ENCODE results near the gene LAMTOR3.

Gene LAMTOR3

DNA sequence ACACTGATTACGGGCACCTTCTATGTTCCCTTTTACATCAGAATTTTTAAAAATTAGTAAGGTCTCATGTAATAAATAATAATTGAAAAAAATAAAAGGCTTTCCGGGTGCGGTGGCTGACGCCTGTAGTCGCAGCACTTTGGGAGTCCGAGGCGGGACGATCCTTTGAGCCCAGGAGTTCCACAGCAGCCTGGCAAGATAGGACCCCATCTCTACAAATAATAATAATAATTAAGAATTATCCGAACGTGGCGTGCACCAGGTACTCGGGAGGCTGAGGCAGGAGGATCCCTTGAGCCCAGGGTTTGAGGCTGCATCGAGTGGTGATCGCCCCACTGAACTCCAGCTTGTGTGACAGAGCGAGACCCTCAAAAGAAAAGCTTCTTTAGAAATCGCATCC lies 771 bp upstream of the LAMTOR3 start (continued):
- TF ChIP-seq, protein P1, sequence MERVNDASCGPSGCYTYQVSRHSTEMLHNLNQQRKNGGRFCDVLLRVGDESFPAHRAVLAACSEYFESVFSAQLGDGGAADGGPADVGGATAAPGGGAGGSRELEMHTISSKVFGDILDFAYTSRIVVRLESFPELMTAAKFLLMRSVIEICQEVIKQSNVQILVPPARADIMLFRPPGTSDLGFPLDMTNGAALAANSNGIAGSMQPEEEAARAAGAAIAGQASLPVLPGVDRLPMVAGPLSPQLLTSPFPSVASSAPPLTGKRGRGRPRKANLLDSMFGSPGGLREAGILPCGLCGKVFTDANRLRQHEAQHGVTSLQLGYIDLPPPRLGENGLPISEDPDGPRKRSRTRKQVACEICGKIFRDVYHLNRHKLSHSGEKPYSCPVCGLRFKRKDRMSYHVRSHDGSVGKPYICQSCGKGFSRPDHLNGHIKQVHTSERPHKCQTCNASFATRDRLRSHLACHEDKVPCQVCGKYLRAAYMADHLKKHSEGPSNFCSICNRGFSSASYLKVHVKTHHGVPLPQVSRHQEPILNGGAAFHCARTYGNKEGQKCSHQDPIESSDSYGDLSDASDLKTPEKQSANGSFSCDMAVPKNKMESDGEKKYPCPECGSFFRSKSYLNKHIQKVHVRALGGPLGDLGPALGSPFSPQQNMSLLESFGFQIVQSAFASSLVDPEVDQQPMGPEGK (CRISPR knock-in tag; IDR thresholded peaks at IDR 0.05; ENCODE audit: borderline replicate concordance), result no peak
- no peak for TF ChIP-seq ISL1 (CRISPR knock-in tag; IDR thresholded peaks at IDR 0.05)

DNA sequence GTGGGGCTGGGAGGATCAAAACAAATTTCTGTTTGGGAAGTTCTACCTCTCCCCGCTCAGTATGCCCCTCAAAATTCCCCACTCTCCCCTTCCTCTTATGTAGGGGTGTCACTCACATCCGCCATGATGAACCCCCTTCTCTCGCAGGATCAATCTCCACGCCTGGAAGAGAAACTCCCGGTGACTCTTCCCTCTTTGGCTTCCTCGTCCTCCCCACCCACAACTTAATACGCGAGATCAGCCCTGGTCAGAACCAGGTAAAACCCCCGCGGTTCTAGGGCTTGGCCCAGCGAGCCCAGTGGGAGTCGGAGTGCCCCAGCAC lies 427 bp downstream of the LAMTOR3 start:
- TF ChIP-seq, protein P1 (CRISPR knock-in tag; IDR thresholded peaks at IDR 0.05; ENCODE audit: borderline replicate concordance), result no peak
- TF ChIP-seq TCF4 (CRISPR knock-in tag; IDR thresholded peaks at IDR 0.05; ENCODE audit: borderline replicate concordance) (no peak), ZC3H10 (CRISPR knock-in tag; IDR thresholded peaks at IDR 0.05) (no peak), ARNTL (CRISPR knock-in tag; IDR thresholded peaks at IDR 0.05; ENCODE audit: borderline replicate concordance, low read depth) (no peak), ESRRG (CRISPR knock-in tag; IDR thresholded peaks at IDR 0.05) (no peak), RARB (CRISPR knock-in tag; IDR thresholded peaks at IDR 0.05) (no peak), PPARA (CRISPR knock-in tag; IDR thresholded peaks at IDR 0.05; ENCODE audit: borderline replicate concordance) (no peak), OSR1 (CRISPR knock-in tag; IDR thresholded peaks at IDR 0.05) (no peak), ZFP3 (CRISPR knock-in tag; IDR thresholded peaks at IDR 0.05) (no peak), ISL1 (CRISPR knock-in tag; IDR thresholded peaks at IDR 0.05) (no peak), ZFP30 (CRISPR knock-in tag; IDR thresholded peaks at IDR 0.05) (no peak), BACH2 (CRISPR knock-in tag; IDR thresholded peaks at IDR 0.05; ENCODE audit: borderline replicate concordance) (no peak), CSDC2 (CRISPR knock-in tag; IDR thresholded peaks at IDR 0.05) (no peak), ZNF70 (CRISPR knock-in tag; IDR thresholded peaks at IDR 0.05) (no peak), GLIS3 (CRISPR knock-in tag; IDR thresholded peaks at IDR 0.05) (no peak), ZNF8 (CRISPR knock-in tag; IDR thresholded peaks at IDR 0.05) (no peak)
- TF ChIP-seq, protein P2, sequence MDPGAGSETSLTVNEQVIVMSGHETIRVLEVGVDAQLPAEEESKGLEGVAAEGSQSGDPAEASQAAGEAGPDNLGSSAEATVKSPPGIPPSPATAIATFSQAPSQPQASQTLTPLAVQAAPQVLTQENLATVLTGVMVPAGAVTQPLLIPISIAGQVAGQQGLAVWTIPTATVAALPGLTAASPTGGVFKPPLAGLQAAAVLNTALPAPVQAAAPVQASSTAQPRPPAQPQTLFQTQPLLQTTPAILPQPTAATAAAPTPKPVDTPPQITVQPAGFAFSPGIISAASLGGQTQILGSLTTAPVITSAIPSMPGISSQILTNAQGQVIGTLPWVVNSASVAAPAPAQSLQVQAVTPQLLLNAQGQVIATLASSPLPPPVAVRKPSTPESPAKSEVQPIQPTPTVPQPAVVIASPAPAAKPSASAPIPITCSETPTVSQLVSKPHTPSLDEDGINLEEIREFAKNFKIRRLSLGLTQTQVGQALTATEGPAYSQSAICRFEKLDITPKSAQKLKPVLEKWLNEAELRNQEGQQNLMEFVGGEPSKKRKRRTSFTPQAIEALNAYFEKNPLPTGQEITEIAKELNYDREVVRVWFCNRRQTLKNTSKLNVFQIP (CRISPR knock-in tag; IDR thresholded peaks at IDR 0.05; ENCODE audit: borderline replicate concordance, low read depth), result no peak
- TF ChIP-seq, protein P3, sequence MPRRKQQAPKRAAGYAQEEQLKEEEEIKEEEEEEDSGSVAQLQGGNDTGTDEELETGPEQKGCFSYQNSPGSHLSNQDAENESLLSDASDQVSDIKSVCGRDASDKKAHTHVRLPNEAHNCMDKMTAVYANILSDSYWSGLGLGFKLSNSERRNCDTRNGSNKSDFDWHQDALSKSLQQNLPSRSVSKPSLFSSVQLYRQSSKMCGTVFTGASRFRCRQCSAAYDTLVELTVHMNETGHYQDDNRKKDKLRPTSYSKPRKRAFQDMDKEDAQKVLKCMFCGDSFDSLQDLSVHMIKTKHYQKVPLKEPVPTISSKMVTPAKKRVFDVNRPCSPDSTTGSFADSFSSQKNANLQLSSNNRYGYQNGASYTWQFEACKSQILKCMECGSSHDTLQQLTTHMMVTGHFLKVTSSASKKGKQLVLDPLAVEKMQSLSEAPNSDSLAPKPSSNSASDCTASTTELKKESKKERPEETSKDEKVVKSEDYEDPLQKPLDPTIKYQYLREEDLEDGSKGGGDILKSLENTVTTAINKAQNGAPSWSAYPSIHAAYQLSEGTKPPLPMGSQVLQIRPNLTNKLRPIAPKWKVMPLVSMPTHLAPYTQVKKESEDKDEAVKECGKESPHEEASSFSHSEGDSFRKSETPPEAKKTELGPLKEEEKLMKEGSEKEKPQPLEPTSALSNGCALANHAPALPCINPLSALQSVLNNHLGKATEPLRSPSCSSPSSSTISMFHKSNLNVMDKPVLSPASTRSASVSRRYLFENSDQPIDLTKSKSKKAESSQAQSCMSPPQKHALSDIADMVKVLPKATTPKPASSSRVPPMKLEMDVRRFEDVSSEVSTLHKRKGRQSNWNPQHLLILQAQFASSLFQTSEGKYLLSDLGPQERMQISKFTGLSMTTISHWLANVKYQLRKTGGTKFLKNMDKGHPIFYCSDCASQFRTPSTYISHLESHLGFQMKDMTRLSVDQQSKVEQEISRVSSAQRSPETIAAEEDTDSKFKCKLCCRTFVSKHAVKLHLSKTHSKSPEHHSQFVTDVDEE (CRISPR knock-in tag; IDR thresholded peaks at IDR 0.05), result no peak
- ATAC-seq, result no peak

DNA sequence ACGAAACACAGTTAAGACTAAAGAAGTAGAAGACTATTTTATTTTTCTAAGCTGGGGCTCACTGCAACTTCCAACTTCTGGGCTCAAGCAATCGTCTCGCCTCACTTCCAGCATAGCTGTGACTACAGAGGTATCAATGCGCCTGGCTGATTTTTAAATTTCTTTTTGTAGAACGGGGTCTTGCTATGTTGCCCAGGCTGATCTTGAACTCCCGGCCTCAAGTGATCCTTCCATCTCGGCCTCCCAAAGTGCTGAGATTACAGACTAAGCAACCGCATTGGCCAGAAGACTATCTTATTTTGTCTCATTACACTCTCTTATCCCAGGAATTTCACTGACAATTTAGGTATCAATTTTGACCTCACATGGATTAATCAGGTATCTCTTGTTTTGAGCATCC lies 1.2 kb downstream of the LAMTOR3 start:
- TF ChIP-seq ZNF70 (CRISPR knock-in tag; IDR thresholded peaks at IDR 0.05) (no peak), ISL1 (CRISPR knock-in tag; IDR thresholded peaks at IDR 0.05) (no peak), ZNF8 (CRISPR knock-in tag; IDR thresholded peaks at IDR 0.05) (no peak), ZNF565 (CRISPR knock-in tag; conservative IDR thresholded peaks at IDR 0.05; ENCODE audit: low read depth) (no peak), TCF4 (CRISPR knock-in tag; IDR thresholded peaks at IDR 0.05; ENCODE audit: borderline replicate concordance) (no peak), ZFP30 (CRISPR knock-in tag; IDR thresholded peaks at IDR 0.05) (no peak)
- ATAC-seq, result no peak

DNA sequence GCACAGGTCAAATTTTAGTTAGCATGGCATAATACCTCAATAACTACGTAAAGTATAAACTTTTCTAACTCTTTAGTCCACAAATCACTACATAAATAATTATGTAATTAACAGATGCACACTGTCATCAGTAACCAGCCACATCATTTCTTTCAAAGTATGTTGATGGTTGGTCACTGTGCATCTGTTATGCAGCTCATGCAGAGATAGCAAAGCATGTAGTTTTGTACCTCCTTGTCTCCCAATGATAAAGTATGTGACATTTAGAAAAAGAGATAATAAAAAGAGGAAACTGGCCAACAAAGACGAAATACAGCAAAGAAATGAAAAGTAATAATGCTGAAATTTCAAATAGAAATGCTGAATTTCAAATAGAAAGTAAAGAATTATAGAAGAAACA lies 2.9 kb downstream of the LAMTOR3 start:
- ATAC-seq, result no peak
- TF ChIP-seq, protein P2 (CRISPR knock-in tag; IDR thresholded peaks at IDR 0.05; ENCODE audit: borderline replicate concordance, low read depth), result no peak
- TF ChIP-seq GLIS3 (CRISPR knock-in tag; IDR thresholded peaks at IDR 0.05) (no peak), TOX (CRISPR knock-in tag; IDR thresholded peaks at IDR 0.05; ENCODE audit: borderline replicate concordance) (no peak), ZNF8 (CRISPR knock-in tag; IDR thresholded peaks at IDR 0.05) (no peak)
